ENCODE data around the gene FMN1.

The FMN1 gene

GRCh38 chr15:32716216-32716914 lies 478.1 kb downstream of the FMN1 start:
- no peak for DNase-seq (ENCODE audit: insufficient read length)
- FAIRE-seq = no peak
- TF ChIP-seq TAF1 (IDR thresholded peaks at IDR 0.05; ENCODE audit: borderline replicate concordance, low read depth, low read length) (no peak), POLR2AphosphoS5 (IDR thresholded peaks at IDR 0.05; ENCODE audit: low read depth, low read length) (no peak), POLR2A (IDR thresholded peaks at IDR 0.05; ENCODE audit: low read depth, low read length) (no peak)

Data from GM12892 (cell line).